Endothelial cell of umbilical vein (primary cell): ENCODE data around the gene TMTC1. TPM values are rescaled to one million over a fixed set of nuclear protein-coding genes. Genes with fewer than 3 reads are reported as not detected.

Source experiments
- BruUV-seq: library from RNA; stranded (reverse); fragments of 400-500 nt; replicated peaks from 2 replicates; lab custom pipeline; 2021; lab: Mats Ljungman, UMichigan
- CTCF ChIA-PET: fragments of 300-600, 350-600 bp; sonication (Branson Sonifier 250); formaldehyde crosslinking; loops from one replicate; lab custom pipeline; 2021; ENCODE audit warnings: antibody characterized with exemption, inconsistent platforms; lab: Charles Lee
- POLR2A ChIA-PET: fragments of 300-600, 350-600 bp; sonication (Branson Sonifier 250); formaldehyde crosslinking; loops from one replicate; lab custom pipeline; 2021; ENCODE audit warnings: antibody characterized with exemption, inconsistent platforms; lab: Charles Lee
- DNase-seq: peaks from one replicate; pipeline ENCODE4 v3.0.0-alpha.2; 2011; ENCODE audit warnings: low read depth, low spot score
- FAIRE-seq: peaks from 2 replicates; lab custom pipeline; 2011; peaks lifted over from hg19 to GRCh38; lab: Jason Lieb, UNC
- H2AFZ ChIP-seq: 2 replicates; pipeline ENCODE4 v1.6.0; 2012; ENCODE audit warnings: low read depth, low read length, control low read depth, inconsistent platforms
- H3K27ac ChIP-seq: 2 replicates; pipeline ENCODE4 v1.5.1; 2011; ENCODE audit warnings: low read depth, mild to moderate bottlenecking, control low read depth, low read length, moderate library complexity; ENCODE audit not compliant: insufficient read depth
- H3K27me3 ChIP-seq, 2 experiments: 2 replicates each; pipeline versions ENCODE4 v1.6.0 to v1.6.1; 2011; ENCODE audit warnings: low read length in 2 of 2, mixed read lengths in 1 of 2; ENCODE audit not compliant: control insufficient read depth in 2 of 2, insufficient read depth in 2 of 2
- H3K36me3 ChIP-seq, 2 experiments: 2 replicates in 1 of 2; 3 replicates in 1 of 2; pipeline ENCODE4 v1.5.1; 2011; ENCODE audit warnings: low read length in 2 of 2, mild to moderate bottlenecking in 1 of 2, moderate library complexity in 1 of 2; ENCODE audit not compliant: control insufficient read depth in 2 of 2, insufficient read depth in 2 of 2; ENCODE audit errors: extremely low read depth in 1 of 2
- H3K4me1 ChIP-seq: 3 replicates; pipeline ENCODE4 v1.5.1; 2011; ENCODE audit warnings: mild to moderate bottlenecking, low read length; ENCODE audit not compliant: control insufficient read depth, insufficient read depth; ENCODE audit errors: extremely low read depth
- H3K4me2 ChIP-seq: 2 replicates; pipeline ENCODE4 v1.6.1; 2011; ENCODE audit warnings: low read length, control low read depth, mixed read lengths; ENCODE audit not compliant: insufficient read depth
- H3K4me3 ChIP-seq, 3 experiments: fragments of 200-600 bp in 1 of 3; sonication (generic), shearing (Covaris generic) in 1 of 3; replicated peaks in 1 of 3; 2 replicates each; pipeline ENCODE4 v1.5.1; 2011 to 2016; ENCODE audit warnings: control low read depth in 3 of 3, low read length in 3 of 3, mild to moderate bottlenecking in 2 of 3, inconsistent platforms in 1 of 3, low read depth in 1 of 3, moderate library complexity in 1 of 3; ENCODE audit not compliant: insufficient read depth in 1 of 3
- H3K79me2 ChIP-seq: 2 replicates; pipeline ENCODE4 v1.6.0; 2012; ENCODE audit warnings: low read length, inconsistent platforms; ENCODE audit not compliant: control insufficient read depth, insufficient read depth
- H3K9ac ChIP-seq: replicated peaks from 2 replicates; pipeline ENCODE3; 2011; ENCODE audit warnings: low read length, control low read depth; ENCODE audit not compliant: insufficient read depth; ENCODE audit errors: extremely low read depth
- H3K9me1 ChIP-seq: replicated peaks from 3 replicates; pipeline ENCODE4 v1.6.0; 2011; ENCODE audit warnings: mild to moderate bottlenecking, low read length; ENCODE audit not compliant: control insufficient read depth, insufficient read depth; ENCODE audit errors: extremely low read depth
- H3K9me3 ChIP-seq: replicated peaks from 2 replicates; pipeline ENCODE4 v1.5.1; 2012; ENCODE audit warnings: low read length, inconsistent platforms; ENCODE audit not compliant: control insufficient read depth, insufficient read depth
- H4K20me1 ChIP-seq: replicated peaks from 2 replicates; pipeline ENCODE3; 2011; ENCODE audit warnings: mild to moderate bottlenecking, low read length; ENCODE audit not compliant: control insufficient read depth, insufficient read depth; ENCODE audit errors: extremely low read depth
- CTCF ChIP-seq, 2 donors: IDR thresholded peaks; 1 replicate in 1 of 2; 2 replicates in 1 of 2; pipeline ENCODE4 v1.5.1; 2011; ENCODE audit warnings: low read length in 2 of 2, mild to moderate bottlenecking in 2 of 2, moderate library complexity in 2 of 2, control low read depth in 1 of 2, inconsistent platforms in 1 of 2, low read depth in 1 of 2; ENCODE audit not compliant: insufficient read depth in 1 of 2; ENCODE audit errors: extremely low read depth in 1 of 2
- EZH2 ChIP-seq: IDR thresholded peaks from 2 replicates; pipeline ENCODE4 v1.6.1; 2012; ENCODE audit warnings: borderline replicate concordance, low read depth, mild to moderate bottlenecking, moderate library complexity, low read length, inconsistent platforms; ENCODE audit not compliant: severe bottlenecking
- FOS ChIP-seq: IDR thresholded peaks from 2 replicates; pipeline ENCODE4 v1.6.1; 2011; ENCODE audit warnings: mild to moderate bottlenecking, low read length, moderate library complexity, borderline replicate concordance; ENCODE audit not compliant: insufficient read depth
- GATA2 ChIP-seq: IDR thresholded peaks from 2 replicates; pipeline ENCODE4 v1.7.0; 2011; ENCODE audit warnings: low read depth, mild to moderate bottlenecking, moderate library complexity, mixed read lengths, low read length; ENCODE audit not compliant: insufficient read length, insufficient read depth
- JUN ChIP-seq: IDR thresholded peaks from 2 replicates; pipeline ENCODE4 v1.6.1; 2011; ENCODE audit warnings: borderline replicate concordance, low read depth; ENCODE audit not compliant: insufficient read length, insufficient read depth
- MAX ChIP-seq: IDR thresholded peaks from 2 replicates; pipeline ENCODE4 v1.6.1; 2011; ENCODE audit not compliant: insufficient read depth, insufficient read length
- MYC ChIP-seq: IDR thresholded peaks from one replicate; pipeline ENCODE4 v1.6.1; 2011; ENCODE audit warnings: mild to moderate bottlenecking, low read depth, low read length
- POLR2A ChIP-seq: IDR thresholded peaks from 2 replicates; pipeline ENCODE4 v1.6.1; 2012; ENCODE audit warnings: low read depth, mild to moderate bottlenecking, control low read depth, low read length
- dilution Hi-C: fragments of 300-500 bp; cut with MboI; formaldehyde crosslinking; loops from one replicate; pipeline ENCODE4 v1.15.0; 2019; ENCODE audit warnings: low sequenced_read_pairs; ENCODE audit not compliant: extremely low pct_ligation_motif_present
- intact Hi-C: fragments of 100-400 bp; cut with micrococcal nuclease; formaldehyde crosslinking; loops from one replicate; pipeline ENCODE4 v1.10.0; 2022
- polyA plus RNA-seq, 4 experiments: library from polyadenylated mRNA; depleted of rRNA in 3 of 4; stranded (reverse) in 3 of 4; unstranded in 1 of 4; fragments of >200 nt; gene quantifications; 2 replicates each; pipeline versions ENCODE4 v1.2.1 to v1.2.3, GENCODE V29; 2011 to 2012; ENCODE audit warnings: missing spikeins in 1 of 4
- total RNA-seq: library from RNA; stranded (reverse); gene quantifications from 2 replicates; pipeline ENCODE4 v1.2.3, GENCODE V29; 2021

The TMTC1 gene
- total and polyA plus RNA-seq, 2 donors (not counting 3 experiments of a cell fraction or from before 2014, with no cell fraction given): 5.4 to 5.9 TPM

DNA sequence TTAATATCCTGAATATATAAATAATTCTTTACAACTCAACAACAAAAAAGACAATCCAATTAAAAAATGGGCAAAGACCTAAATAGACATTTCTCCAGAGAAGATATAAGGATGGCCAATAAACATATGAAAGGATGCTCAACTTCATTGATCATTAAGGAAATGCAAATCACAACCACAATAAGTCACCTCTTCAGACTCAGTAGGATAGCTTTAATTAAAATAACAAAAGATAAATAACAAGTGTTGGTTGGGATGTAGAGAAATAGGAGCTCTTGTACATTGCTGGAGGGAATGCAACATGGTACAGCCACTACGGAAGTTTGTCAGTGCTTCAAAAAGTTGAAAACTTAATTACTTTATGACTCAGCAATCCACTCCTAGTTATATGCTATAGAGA is 156.5 kb downstream of the TMTC1 start:
- H3K9ac ChIP-seq: no peak overlapping the region
- no peaks in the 10 kb centered on the region for H3K79me2 ChIP-seq
- intact Hi-C loops: no loop called here
- BruUV-seq: no TSS peak
- no peak for DNase-seq
- H3K27me3 ChIP-seq: no peaks in the 10 kb centered on the region
- ChIA-PET CTCF (no interaction called here), POLR2A (no interaction called here)
- dilution Hi-C loops: no loop called here
- H3K4me2 ChIP-seq: no peak overlapping the region
- H3K4me3 ChIP-seq: no peak overlapping the region
- H3K27ac ChIP-seq: no peak overlapping the region
- no peak for FAIRE-seq
- TF ChIP-seq MYC: no peak
- no peak for TF ChIP-seq POLR2A
- no peak for TF ChIP-seq CTCF (IDR thresholded peaks at IDR 0.05; ENCODE audit: extremely low read depth in 1 of 2, insufficient read depth in 1 of 2, low read depth in 1 of 2, low read length in 2 of 2)
- TF ChIP-seq FOS: no peak
- TF ChIP-seq MAX: no peak
- H2AFZ ChIP-seq: no peak overlapping the region
- H3K36me3 ChIP-seq: no peaks in the 10 kb centered on the region
- no peaks in the 10 kb centered on the region for H4K20me1 ChIP-seq
- no peaks in the 10 kb centered on the region for H3K9me1 ChIP-seq
- no peaks in the 10 kb centered on the region for H3K9me3 ChIP-seq
- no peaks in the 10 kb centered on the region for H3K4me1 ChIP-seq

- dilution Hi-C loops: no loop called here
- ChIA-PET POLR2A (no interaction called here), CTCF (interaction anchor here (0.6 to 1.2 kb wide), 2 partner anchors 22 to 72 kb away, joined by 3 read pairs; no protein-coding TSS in a partner anchor)
- FAIRE-seq (no peak), DNase-seq (no peak)
- Histone ChIP-seq H3K36me3 (no peaks in the 10 kb centered on the region), H3K27me3 (no peaks in the 10 kb centered on the region), H3K27ac (no peak overlapping the region), H4K20me1 (no peaks in the 10 kb centered on the region), H3K9me1 (no peaks in the 10 kb centered on the region), H3K9me3 (no peaks in the 10 kb centered on the region), H3K4me1 (no peaks in the 10 kb centered on the region), H3K9ac (no peak overlapping the region), H3K79me2 (no peaks in the 10 kb centered on the region), H2AFZ (no peak overlapping the region), H3K4me2 (no peak overlapping the region), H3K4me3 (no peak overlapping the region)
- intact Hi-C loops: no loop called here
- BruUV-seq: no TSS peak
- TF ChIP-seq CTCF (IDR thresholded peaks at IDR 0.05; ENCODE audit: extremely low read depth in 1 of 2, insufficient read depth in 1 of 2, low read depth in 1 of 2, low read length in 2 of 2): no peak
- TF ChIP-seq FOS: no peak
- TF ChIP-seq GATA2: no peak
- TF ChIP-seq JUN: no peak
- TF ChIP-seq EZH2: no peak
- no peak for TF ChIP-seq MYC
- TF ChIP-seq MAX: no peak
Measured at GRCh38 chr12:29625359-29625953, 158.3 kb downstream of the TMTC1 start.
